NT2/D1 (cell line): ENCODE measurements around the gene SCCPDH.
"Not testable (repeated sequence)": the region's sequence is repeated elsewhere in the genome, so short reads cannot be mapped to it uniquely, and the experiment has no call there.

Experiments
- SUZ12 ChIP-seq: IDR thresholded peaks from 2 replicates; pipeline ENCODE4 v1.6.1; 2011; ENCODE audit not compliant: insufficient read length, insufficient read depth; ENCODE audit errors: extremely low read depth
- YY1 ChIP-seq: IDR thresholded peaks from 2 replicates; pipeline ENCODE4 v1.6.1; 2011; ENCODE audit not compliant: insufficient read length, insufficient read depth
- ZNF274 ChIP-seq: IDR thresholded peaks from 2 replicates; pipeline ENCODE4 v1.6.1; 2011; ENCODE audit warnings: mild to moderate bottlenecking, low read depth, low read length

DNA sequence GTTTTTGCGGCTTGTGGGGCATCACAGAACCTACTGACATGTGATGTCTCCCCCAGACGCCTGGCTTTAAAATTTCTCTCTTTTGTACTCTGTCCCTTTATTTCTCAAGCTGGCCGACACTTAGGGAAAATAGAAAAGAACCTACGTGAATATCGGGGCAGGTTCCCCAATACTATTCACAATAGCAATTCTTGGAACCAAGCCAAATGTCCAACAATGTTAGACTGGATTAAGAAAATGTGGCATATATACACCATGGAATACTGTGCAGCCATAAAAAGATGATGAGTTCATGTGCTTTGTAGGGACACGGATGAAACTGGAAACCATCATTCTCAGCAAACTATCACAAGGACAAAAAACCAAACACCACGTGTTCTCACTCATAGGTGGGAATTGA, 3.4 kb upstream of the SCCPDH start:
- TF ChIP-seq SUZ12, YY1, ZNF274: not testable (repeated sequence)
